KOPT-K1 (cell line): ENCODE results near the gene MYH16.
"Not testable (repeated sequence)": the region's sequence is repeated elsewhere in the genome, so short reads cannot be mapped to it uniquely, and the experiment has no call there.

Source experiments
- H3K27ac ChIP-seq: fragments of 200-600 bp; sonication (generic); 2 replicates; pipeline ENCODE4 v1.5.1; 2016; ENCODE audit warnings: antibody characterized with exemption, mild to moderate bottlenecking, low read depth, low read length; ENCODE audit not compliant: poor library complexity, severe bottlenecking
- H3K36me3 ChIP-seq: fragments of 200-600 bp; sonication (generic); 2 replicates; pipeline ENCODE4 v1.5.1; 2017; ENCODE audit warnings: antibody characterized with exemption, mild to moderate bottlenecking, low read length, moderate library complexity; ENCODE audit not compliant: insufficient read depth
- H3K9me3 ChIP-seq: fragments of 200-600 bp; sonication (generic); 2 replicates; pipeline ENCODE4 v1.5.1; 2017; ENCODE audit warnings: antibody characterized with exemption, low read length, mild to moderate bottlenecking; ENCODE audit not compliant: insufficient read depth, poor library complexity, severe bottlenecking

The MYH16 gene

DNA sequence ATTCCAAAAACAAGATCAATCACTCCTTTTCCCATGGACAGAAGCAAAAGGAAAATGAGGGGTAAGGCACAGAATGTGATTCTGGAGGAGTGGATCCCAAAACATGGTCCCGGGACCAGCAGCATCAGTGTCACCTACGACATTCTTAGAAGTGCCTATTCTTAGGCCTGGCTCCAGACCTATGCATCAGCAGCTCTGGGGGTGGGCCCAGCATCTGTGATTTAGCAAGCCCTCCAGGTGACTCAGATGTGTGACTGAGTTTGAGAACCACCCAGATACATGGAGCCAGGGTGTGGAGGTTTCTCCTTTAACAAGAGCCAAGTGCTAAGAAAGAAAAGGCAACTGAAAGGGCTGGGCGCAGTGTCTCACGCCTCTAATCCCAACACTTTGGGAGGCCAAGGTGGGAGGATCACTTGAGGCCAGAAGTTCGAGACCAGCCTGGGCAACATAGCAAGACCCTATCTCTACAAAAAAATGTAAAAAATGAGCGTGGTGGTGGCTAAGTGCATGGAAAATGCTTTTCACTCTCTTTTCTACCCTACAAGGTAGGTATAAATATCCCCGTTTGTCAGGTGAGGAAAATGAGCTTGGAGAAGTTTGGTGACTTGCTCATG, 35.9 kb downstream of the MYH16 start:
- Histone ChIP-seq H3K9me3 (no peaks in the 10 kb centered on the region), H3K36me3 (no peaks in the 10 kb centered on the region), H3K27ac (no peak overlapping the region)

DNA sequence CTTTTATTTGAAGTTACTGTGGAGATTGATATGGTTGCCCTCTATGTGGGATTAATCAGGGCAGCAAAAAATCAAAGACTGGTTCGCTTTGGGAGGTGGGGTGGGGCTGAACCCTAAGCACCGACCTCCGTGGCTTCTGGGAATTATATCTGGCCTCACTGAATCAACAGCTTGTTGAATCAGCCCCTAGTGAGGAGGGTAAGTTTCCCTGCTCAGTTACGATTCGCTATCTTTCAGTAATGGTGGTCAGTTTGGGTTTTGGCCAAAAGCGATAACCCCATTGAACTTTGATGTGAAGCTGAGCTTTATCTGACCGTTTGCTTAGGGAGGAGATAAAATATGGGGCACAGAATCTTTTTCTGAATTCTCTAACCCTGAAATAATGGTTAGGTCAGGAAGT, 36.5 kb downstream of the MYH16 start:
- no peak overlapping the region for H3K27ac ChIP-seq
- no peaks in the 10 kb centered on the region for H3K9me3 ChIP-seq

DNA sequence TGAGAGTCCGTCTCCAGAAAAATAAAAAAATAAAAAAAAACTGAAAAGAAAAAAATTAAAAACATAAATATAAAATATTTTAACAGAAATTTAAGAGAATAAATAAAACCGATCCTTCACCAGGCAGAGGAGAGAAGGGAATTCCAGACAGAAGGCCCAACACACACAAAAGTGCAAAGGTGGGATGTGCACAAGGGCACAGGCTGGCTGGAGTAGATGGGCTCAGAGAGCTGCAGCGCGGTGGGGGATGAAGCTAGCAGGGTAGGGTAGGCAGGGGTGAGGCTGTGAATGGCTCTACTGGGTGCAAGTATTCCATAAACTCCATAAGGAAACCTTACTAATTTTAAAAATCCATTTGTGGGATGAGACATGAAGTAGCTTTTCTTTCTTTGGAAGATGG, 37.4 kb downstream of the MYH16 start:
- H3K36me3 ChIP-seq, result no peaks in the 10 kb centered on the region
- no peaks in the 10 kb centered on the region for H3K9me3 ChIP-seq
- H3K27ac ChIP-seq, result no peak overlapping the region

More for the DNA sequence above, 36.5 kb downstream of the MYH16 start:
- no peaks in the 10 kb centered on the region for H3K36me3 ChIP-seq

DNA sequence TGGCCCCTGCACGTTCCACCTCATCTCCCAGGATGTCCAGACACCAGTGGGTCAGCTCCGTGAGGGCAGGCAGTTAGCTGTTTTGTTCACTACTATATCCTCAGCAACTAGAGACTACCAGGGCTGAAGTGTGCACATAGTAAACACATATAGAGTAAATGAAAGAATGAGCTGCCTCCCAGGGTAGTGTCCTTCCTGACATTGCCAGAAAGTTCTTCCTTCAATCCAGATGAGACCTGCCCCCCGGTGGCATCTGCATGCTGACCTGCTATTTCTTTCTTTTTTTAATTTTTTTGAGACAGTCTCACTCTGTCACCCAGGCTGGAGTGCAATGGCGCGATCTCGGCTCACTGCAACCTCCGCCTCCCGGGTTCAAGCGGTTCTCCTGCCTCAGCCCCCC, 39.1 kb downstream of the MYH16 start:
- no peak overlapping the region for H3K27ac ChIP-seq
- H3K9me3 ChIP-seq, result no peaks in the 10 kb centered on the region

DNA sequence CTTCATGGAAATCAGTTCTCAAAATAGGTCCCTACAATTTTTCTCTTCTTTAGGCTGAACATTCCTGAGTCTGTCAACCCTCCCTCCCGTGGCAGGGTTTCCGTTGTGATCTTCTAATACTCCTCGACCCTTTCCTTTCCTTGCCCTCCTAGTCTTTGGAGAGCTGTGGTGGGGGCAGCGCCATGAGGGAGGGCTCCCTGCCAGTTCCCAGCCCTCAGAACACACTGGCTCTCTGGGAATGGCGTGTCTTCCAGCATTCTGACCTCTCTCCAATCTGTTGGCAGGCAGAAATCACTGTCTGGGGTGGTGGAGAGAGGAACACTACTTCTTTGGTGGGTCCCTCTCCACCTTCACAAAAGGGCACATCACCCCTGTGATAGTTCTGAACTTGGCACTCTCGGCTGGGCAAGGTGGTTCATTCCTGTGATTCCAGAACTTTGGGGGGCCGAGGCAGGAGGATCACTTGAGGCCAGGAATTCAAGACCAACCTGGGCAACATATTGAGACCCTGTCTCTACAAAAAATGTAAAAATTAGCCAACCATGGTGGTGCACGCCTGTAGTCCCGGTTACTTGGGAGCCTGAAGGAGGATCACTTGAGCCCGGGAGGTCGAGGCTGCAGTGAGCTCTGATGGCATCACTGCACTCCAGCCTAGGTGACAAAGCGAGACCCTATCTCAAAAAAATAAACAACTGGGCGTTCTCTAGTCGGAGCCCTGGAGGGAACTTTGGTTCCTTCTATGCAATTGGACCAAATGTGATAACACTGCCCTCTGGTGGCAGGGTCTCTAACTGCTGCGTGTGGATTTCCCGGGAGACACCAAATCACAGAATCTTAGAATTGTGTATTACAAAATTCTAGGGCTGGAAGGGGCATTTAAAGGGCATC, 39.9 kb downstream of the MYH16 start:
- no peak overlapping the region for H3K27ac ChIP-seq
- no peaks in the 10 kb centered on the region for H3K36me3 ChIP-seq
- H3K9me3 ChIP-seq, result no peaks in the 10 kb centered on the region

More for the DNA sequence above, 39.1 kb downstream of the MYH16 start:
- no peaks in the 10 kb centered on the region for H3K36me3 ChIP-seq

DNA sequence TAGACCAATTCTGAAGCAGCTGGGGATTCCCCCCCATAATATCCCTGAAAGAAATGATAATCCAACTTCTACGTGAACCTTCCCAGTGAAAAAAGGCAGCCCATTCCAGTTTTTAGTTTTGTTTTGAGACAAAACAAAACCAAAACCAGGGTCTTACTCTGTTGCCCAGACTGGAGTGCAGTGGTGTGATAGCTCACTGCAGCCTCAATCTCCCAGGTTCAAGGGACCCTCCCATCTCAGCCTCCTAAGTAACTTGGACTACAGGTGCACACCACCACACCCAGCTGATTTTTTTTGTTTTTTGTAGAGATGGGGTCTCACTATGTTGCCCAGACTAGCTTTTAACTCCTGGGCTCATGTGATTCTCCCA, 40.5 kb downstream of the MYH16 start:
- Histone ChIP-seq H3K36me3 (no peaks in the 10 kb centered on the region), H3K9me3 (no peaks in the 10 kb centered on the region), H3K27ac (no peak overlapping the region)

DNA sequence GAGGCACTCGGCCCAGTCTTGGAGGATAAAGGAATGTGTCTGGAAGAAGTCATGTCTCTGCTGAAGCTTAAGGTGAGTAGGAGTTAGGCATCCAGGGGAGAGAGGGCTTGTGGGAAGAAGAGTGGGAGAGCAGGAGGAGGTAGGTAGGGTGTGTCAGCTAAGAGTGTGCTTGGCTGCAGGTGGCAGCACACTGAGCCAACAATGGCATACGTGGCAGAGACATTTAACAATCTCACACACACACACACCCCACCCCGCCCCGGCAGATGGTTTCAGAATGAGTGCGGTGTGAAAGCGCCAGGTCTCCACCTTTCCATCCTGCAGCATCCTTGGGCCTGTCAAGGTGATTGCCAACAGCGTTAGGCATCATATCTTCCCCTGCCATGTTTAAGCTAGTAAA, 41.9 kb downstream of the MYH16 start:
- no peaks in the 10 kb centered on the region for H3K36me3 ChIP-seq
- H3K27ac ChIP-seq, result no peak overlapping the region
- no peaks in the 10 kb centered on the region for H3K9me3 ChIP-seq

DNA sequence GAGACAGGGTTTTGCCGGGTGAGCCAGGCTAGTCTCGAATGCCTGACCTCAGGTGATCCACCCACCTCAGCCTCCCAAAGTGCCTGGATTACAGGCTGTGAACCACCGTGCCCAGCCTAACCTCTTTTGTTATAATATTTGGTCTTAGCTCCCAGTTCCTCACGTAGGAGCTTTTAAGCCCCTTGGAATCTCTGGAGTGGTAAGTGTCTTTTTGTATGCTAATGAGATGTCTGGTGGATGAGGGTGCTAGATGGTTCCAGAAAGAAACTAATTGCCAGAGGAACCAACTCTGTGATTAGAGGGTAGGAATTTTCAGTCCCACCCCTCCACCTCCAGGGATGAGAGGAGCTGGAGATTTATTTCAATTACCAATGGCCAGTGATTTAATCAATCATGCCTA, 47.7 kb downstream of the MYH16 start:
- H3K36me3 ChIP-seq, result no peaks in the 10 kb centered on the region

DNA sequence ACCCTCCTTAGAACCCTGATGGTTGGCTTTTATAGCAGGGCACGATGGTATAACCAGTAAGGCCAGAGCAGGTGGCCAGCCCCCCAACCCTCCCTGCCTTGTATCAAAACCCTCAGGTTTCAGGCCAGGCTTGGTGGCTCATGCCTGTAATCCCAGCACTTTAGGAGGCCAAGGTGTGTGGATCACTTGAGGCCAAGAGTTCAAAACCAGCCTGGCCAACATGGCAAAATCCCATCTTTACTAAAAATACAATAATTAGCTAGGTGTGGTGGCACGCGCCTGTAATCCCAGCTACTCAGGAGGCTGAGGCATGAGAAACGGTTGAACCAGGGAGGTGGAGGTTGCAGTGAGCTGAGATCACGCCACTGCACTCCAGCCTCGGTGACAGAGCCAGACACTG, 50.0 kb downstream of the MYH16 start:
- H3K27ac ChIP-seq, H3K9me3 ChIP-seq, H3K36me3 ChIP-seq: not testable (repeated sequence)

More for the DNA sequence above, 47.7 kb downstream of the MYH16 start:
- Histone ChIP-seq H3K27ac (no peak overlapping the region), H3K9me3 (no peaks in the 10 kb centered on the region)

DNA sequence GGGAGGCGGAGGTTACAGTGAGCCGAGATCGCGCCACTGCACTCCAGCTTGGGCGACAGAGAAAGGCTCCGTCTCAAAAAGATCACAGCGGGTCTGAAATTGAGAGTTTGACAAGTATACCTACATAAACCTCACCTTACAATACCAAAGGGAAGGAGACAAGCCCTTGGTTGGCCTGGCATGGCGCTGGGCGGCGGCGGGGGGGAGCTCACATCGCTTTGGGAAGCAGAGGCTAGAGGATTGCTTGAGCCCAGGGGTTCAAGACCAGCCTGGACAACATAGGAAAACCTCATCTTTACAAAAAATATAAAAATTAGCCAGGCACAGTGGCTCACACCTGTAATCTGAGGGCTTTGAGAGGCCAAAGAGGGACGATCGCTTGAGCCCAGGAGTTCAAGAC, 51.9 kb downstream of the MYH16 start:
- Histone ChIP-seq H3K27ac (no peak overlapping the region), H3K9me3 (no peaks in the 10 kb centered on the region), H3K36me3 (peaks cover 11% of the 10 kb centered on the region)

DNA sequence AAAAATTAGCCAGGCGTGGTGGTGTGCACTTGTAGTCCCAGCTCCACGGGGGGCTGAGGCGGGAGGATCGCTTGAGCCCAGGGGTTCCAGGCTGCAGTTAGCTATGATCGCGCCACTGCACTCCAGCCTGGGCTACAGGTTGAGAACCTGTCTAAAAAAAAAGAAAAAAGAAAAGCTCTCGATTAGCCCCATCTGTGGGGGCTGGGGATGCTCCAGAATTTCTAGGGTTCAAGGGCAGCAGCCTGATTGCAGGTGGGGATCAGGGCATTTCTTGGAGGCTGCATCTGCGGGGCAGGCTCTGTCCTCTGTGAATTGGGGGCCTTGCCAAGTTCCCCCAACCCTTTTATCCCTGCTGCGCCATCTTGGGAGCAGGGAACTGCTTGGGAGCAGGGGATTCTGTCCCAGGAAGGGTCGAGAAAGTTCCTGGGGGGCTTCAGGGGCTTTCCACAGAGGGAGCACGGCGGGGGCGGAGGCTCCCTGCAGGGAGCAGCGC, 52.4 kb downstream of the MYH16 start:
- Histone ChIP-seq H3K36me3 (peaks cover 14% of the 10 kb centered on the region), H3K9me3 (no peaks in the 10 kb centered on the region), H3K27ac (peak overlapping the region; percentile 85)

DNA sequence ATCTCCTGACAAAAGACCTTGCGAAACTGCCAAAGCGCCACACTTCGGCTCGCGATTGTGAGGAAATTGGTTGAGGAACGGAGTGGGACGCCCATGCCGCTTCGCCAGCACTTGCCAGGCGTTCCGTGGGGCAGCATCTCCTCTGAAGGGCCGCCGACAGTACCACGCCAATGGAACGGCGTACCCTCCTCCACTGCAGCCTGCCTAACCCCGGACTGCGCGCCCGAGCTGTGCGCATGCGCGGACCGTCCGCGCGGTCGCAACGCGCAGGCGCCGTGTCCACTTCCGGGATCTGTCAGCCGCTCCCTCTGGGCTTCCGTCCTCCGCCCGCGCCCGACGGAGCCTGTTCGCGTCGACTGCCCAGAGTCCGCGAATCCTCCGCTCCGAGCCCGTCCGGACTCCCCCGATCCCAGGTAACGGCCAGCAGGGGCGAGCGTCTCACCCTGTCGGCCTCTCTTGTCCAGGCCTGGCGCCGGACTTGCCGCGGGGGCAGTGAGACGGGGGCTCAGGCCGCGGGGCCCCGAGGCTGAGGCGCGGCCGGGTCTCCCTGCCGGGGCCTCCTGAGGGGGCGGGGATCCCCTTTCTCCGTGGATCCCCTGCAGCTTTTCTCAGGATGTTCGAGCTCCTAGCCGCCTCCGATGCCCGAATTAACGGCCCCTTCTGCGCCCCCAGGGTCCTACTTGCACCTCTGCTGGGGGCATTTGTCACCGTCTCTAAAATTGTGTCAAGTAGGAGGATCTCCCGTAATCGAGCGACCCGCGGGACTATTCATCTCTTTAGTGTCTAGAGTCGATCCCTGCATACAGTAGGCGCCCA, 53.2 kb downstream of the MYH16 start, which contains the start of gene ARPC1A:
ARPC1A (plus strand) TSS at position 307 of the 816 bp plus-strand sequence. CDS start 7,456 bp downstream, outside the sequence.
- Histone ChIP-seq H3K36me3 (peaks cover 22% of the 10 kb centered on the region), H3K27ac (peak within 1 kb of the TSS; percentile 85), H3K9me3 (no peaks in the 10 kb centered on the region)

DNA sequence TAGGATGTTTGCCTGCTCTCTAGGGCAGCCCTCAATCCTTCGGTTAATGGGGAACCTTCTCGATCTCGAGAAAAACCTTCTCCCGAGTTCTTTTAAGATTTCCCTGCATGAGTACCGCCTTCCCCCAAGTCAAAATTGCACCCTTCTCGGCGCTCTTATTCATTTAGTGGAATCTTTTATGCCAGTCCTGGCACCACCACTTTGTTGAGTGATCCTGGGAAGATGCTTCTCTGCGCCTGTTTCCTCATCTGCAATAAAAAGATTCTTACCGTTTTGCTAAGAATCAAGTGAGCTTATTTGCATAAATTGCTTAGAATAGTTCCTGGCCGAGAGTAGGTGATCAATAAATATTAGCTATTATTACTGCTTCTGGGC, 53.8 kb downstream of the MYH16 start:
- Histone ChIP-seq H3K9me3 (no peaks in the 10 kb centered on the region), H3K27ac (peak overlapping the region; percentile 85), H3K36me3 (peaks cover 27% of the 10 kb centered on the region)

DNA sequence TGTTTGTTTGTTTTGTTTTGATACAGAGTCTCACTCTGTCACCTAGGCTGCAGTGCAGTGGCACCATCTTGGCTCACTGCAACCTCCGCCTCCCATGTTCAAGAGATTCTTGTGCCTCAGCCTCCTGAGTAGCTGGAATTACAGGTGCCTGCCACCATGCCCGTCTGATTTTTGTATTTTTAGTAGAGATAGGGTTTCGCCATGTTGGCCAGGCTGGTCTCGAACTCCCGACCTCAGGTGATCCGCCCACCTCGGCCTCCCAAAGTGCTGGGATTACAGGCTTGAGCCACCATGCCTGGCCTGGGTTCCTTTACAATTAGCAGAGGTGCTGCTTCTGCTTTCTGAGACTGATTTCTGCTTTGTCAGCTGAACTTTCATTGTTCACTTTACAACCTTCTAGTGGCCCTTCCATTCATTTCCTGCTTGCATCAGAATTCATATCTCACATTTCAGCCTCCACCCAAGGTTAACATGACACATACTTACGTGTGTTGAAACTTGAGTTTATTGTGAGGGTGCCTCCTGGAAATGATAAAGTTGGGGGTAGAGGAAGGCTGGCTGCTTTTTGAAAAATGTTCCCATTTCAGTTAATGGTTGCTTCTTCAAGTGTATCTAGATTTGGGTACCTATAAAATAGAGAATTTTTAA, 57.8 kb downstream of the MYH16 start:
- H3K9me3 ChIP-seq, H3K27ac ChIP-seq: not testable (repeated sequence)
- H3K36me3 ChIP-seq, result peaks cover 62% of the 10 kb centered on the region
